Tibial nerve (tissue), 3 donors: ENCODE data around the gene C17orf75.

Source experiments
- POLR2A ChIP-seq, 2 donors: fragments of 450-650 bp; IDR thresholded peaks; one replicate each; pipeline ENCODE4 v1.6.1; 2017; ENCODE audit warnings: antibody characterized with exemption in 2 of 2, mild to moderate bottlenecking in 2 of 2, moderate library complexity in 2 of 2
- TF ChIP-seq, protein P1 (sequence below), 5 experiments: fragments of 200-600 bp in 3 of 5; fragments of 450-650 bp in 2 of 5; sonication (generic) in 3 of 5; IDR thresholded peaks; one replicate each; pipeline ENCODE4 v1.5.1; 2016 to 2019; ENCODE audit warnings: antibody characterized with exemption in 5 of 5, mild to moderate bottlenecking in 3 of 5, moderate library complexity in 2 of 5

DNA sequence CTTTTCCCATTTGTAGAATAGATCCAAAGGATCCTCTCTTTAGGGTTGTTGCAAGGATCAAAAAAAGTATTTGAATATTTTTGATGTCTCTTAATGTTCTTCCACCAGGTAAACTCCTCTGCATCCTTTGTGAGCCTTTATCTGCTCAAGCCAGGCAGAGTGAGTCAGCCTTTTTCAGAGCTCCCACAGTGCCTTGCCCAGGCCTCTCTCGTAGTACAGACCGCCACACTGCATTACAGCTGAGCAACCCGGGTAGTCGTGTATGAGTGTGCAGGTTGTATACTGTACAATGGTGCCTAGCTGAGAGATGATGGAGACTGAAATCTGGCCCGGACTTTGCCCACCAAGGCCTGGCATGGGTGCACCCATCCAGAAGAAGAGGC, 55.5 kb downstream of the C17orf75 start:
- TF ChIP-seq, protein P1, sequence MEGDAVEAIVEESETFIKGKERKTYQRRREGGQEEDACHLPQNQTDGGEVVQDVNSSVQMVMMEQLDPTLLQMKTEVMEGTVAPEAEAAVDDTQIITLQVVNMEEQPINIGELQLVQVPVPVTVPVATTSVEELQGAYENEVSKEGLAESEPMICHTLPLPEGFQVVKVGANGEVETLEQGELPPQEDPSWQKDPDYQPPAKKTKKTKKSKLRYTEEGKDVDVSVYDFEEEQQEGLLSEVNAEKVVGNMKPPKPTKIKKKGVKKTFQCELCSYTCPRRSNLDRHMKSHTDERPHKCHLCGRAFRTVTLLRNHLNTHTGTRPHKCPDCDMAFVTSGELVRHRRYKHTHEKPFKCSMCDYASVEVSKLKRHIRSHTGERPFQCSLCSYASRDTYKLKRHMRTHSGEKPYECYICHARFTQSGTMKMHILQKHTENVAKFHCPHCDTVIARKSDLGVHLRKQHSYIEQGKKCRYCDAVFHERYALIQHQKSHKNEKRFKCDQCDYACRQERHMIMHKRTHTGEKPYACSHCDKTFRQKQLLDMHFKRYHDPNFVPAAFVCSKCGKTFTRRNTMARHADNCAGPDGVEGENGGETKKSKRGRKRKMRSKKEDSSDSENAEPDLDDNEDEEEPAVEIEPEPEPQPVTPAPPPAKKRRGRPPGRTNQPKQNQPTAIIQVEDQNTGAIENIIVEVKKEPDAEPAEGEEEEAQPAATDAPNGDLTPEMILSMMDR (IDR thresholded peaks at IDR 0.05), result no peak
- TF ChIP-seq POLR2A (IDR thresholded peaks at IDR 0.05), result no peak
